Ovary (tissue), 3 donors: ENCODE results near the gene USP31.

Experiments
- CTCF ChIP-seq, 3 donors: fragments of 450-650 bp in 2 of 3; fragments of 200-600 bp in 1 of 3; IDR thresholded peaks; one replicate each; pipeline versions ENCODE4 v1.5.1 to v1.8.0; 2016 to 2022; ENCODE audit warnings: antibody characterized with exemption in 3 of 3, mild to moderate bottlenecking in 1 of 3
- EP300 ChIP-seq: sonication (generic); formaldehyde crosslinking; IDR thresholded peaks from one replicate; pipeline ENCODE4 v1.6.1; 2017; ENCODE audit warnings: antibody characterized with exemption
- donor health status: DM: no; HTN: no; CAD: no.

DNA sequence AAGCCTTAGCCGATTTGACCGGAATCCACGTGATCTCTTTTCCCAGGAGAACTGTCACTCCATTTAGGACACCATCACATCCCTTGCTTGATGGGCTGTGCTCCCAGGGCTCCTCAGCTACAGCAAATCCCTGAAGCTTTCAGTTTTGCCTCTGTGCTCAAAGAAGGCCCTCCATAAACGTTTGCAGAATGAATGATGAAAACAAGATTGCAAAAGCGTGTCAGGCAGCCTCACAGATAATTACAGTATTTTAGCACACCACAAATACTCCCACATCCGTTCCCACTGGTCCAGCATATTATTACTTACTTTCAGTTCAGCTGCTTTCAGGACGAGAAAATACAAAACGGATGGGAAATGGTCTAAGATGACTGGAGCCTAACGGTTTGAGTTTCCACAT lies 84.6 kb downstream of the USP31 start:
- TF ChIP-seq CTCF (IDR thresholded peaks at IDR 0.05), result no peak
- no peak for TF ChIP-seq EP300
